Astrocyte of the spinal cord (primary cell): ENCODE measurements around the gene HRH2.

ENCODE experiments used
- DNase-seq: peaks from one replicate; pipeline ENCODE4 v3.0.0; 2011; ENCODE audit warnings: low read depth, low spot score
- H3K4me3 ChIP-seq: 2 replicates; pipeline ENCODE4 v1.5.1; 2011; ENCODE audit warnings: low read depth, mild to moderate bottlenecking, low read length, moderate library complexity
- in situ Hi-C: cut with HindIII; loops from 2 replicates; pipeline ENCODE4 v1.10.0; 2017; ENCODE audit warnings: low sequenced_read_pairs
- TF ChIP-seq, protein P1 (sequence below): IDR thresholded peaks from 2 replicates; pipeline ENCODE4 v1.5.1; 2012; ENCODE audit warnings: low read depth, mild to moderate bottlenecking, low read length, inconsistent platforms

HRH2 gene

DNA sequence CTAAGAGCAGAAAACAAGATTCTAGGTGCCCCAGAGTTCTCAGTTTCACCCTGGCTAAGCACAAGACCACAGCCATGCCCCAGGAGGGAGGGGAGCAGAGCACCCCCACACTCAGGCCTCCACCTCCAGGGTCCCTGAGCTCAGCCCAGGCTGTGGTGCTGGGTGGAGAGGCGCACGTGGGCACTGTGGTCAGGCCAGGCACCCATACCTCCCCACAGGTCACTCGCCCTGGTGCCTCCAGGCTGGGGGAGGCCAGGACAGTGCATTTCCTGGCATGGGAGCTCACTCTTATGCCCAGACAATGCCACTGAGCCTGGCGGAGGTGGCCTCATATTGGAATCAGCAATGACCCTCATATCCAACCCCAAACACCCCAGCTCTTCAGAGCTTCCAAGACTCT lies 78.8 kb downstream of the HRH2 start:
- in situ Hi-C loops = no loop called here
- no peak for DNase-seq
- no peak overlapping the region for H3K4me3 ChIP-seq
- TF ChIP-seq, protein P1, sequence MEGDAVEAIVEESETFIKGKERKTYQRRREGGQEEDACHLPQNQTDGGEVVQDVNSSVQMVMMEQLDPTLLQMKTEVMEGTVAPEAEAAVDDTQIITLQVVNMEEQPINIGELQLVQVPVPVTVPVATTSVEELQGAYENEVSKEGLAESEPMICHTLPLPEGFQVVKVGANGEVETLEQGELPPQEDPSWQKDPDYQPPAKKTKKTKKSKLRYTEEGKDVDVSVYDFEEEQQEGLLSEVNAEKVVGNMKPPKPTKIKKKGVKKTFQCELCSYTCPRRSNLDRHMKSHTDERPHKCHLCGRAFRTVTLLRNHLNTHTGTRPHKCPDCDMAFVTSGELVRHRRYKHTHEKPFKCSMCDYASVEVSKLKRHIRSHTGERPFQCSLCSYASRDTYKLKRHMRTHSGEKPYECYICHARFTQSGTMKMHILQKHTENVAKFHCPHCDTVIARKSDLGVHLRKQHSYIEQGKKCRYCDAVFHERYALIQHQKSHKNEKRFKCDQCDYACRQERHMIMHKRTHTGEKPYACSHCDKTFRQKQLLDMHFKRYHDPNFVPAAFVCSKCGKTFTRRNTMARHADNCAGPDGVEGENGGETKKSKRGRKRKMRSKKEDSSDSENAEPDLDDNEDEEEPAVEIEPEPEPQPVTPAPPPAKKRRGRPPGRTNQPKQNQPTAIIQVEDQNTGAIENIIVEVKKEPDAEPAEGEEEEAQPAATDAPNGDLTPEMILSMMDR = no peak

DNA sequence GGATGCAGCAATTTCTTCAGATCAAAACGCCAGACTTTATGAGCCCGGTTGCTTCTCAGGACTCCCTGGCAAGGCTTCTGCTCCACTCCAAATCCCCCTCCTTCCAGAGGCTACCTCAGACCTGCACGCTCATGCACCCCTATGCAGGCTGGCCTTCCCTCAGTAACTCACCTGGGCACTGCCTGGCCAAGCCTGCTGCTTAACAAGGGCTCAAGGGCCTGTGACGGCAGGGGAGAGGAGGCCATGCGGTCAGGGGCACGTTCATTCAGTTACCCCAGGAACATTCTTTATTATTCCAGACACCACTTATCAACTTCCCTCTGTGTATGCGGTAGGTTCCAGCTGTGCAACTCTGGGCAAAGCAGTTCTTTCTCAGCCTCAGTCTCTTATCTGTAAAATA lies 79.6 kb downstream of the HRH2 start:
- no peak for DNase-seq
- TF ChIP-seq, protein P1 = no peak
- H3K4me3 ChIP-seq = no peak overlapping the region
- in situ Hi-C loops = no loop called here

DNA sequence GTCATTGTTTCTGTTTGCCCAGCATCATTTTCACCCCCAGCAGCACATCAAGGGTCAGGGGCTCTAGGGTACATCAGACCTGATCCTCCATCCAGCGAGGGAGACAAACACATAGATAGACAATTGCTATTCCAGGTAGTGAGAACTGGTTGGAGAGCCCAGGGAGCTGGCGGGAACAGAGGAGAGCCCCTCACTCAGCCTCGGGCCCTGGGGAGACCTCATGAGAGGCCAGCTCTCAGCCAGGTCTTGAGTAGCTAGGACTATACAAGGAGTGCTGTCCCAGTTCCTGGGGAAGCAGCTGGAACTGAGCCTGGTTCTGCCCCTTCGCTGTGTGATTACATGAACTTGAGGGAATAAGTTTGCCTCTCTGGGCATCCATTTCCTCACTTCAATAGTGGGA lies 80.3 kb downstream of the HRH2 start:
- H3K4me3 ChIP-seq = no peak overlapping the region
- TF ChIP-seq, protein P1 = no peak
- no peak for DNase-seq
- in situ Hi-C loops = no loop called here

DNA sequence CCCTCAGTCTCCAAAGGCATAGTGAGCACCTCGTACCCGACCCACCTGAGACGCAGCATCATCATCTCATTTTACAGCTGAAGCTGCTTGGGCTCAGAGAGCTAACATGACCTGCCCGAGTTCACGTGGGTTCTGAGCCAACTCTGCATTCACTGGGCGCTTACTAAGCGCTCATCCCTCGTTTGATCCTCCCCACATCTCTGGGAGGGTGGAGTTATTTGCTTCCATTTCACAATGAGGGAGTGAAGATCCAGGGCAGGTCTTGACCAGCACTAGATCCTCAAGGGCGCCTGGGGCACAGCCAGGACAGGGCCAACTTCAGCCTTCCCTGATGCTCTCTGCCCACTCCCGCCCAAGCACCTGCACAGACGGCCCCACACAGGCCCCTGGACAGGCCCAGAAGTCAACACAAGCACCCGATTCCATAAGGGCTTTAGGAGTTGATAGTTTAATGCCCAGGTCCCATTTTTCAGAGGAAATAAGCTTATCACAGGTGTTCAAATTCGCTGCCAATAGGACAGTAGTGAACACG lies 80.8 kb downstream of the HRH2 start:
- in situ Hi-C loops = no loop called here
- TF ChIP-seq, protein P1 = no peak
- DNase-seq = no peak
- no peak overlapping the region for H3K4me3 ChIP-seq

DNA sequence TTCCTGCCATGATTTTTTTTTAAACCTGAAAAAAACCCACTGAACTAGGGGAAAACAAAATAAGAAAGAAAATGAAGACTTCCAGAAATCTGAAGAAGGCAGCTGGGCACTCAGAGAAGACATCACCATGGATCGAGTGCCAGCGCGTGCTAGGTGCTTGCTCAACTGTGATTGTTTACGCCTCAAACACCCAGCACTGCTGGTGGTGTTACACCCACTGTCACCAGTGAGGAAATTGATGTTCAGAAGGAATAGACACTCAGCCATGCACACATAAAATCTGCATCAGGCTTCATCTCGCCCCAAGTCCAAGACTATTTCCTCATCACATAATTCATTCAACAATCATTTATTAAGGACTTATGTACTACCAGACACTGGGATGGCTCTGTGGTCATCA lies 82.1 kb downstream of the HRH2 start:
- TF ChIP-seq, protein P1 = no peak
- in situ Hi-C loops = no loop called here
- H3K4me3 ChIP-seq = no peak overlapping the region
- no peak for DNase-seq

DNA sequence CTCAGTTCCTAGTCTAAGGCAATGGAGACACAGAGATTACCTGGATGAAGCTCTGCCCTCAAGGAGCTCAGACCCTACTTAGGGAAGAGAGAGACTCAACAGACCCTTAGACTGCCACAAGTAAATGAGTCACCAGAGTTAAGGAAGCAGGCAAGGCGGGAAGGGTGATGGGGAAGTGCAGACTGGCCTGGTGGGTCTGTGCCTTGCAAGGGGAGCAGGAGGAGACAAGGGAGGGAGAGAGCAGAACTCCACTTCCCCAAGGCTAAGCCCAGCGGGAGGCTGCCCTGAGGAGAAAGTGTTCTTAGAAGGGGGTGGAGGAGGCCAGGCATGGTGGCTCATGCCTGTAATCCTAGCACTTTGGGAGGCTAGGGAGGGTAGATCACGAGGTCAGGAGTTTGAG lies 83.7 kb downstream of the HRH2 start:
- in situ Hi-C loops = no loop called here
- DNase-seq = no peak
- H3K4me3 ChIP-seq = no peak overlapping the region
- TF ChIP-seq, protein P1 = no peak
